Ovary (tissue), 3 donors: ENCODE measurements around the gene VPS11.

Source experiments
- EP300 ChIP-seq: sonication (generic); formaldehyde crosslinking; IDR thresholded peaks from one replicate; pipeline ENCODE4 v1.6.1; 2017; ENCODE audit warnings: antibody characterized with exemption
- POLR2A ChIP-seq: fragments of 450-650 bp; IDR thresholded peaks from one replicate; pipeline ENCODE4 v1.6.1; 2017; ENCODE audit warnings: antibody characterized with exemption, mild to moderate bottlenecking, moderate library complexity
- TF ChIP-seq, protein P1 (sequence below), 3 donors: fragments of 450-650 bp in 2 of 3; fragments of 200-600 bp in 1 of 3; IDR thresholded peaks; one replicate each; pipeline versions ENCODE4 v1.5.1 to v1.8.0; 2016 to 2022; ENCODE audit warnings: antibody characterized with exemption in 3 of 3, mild to moderate bottlenecking in 1 of 3
- donor health status: DM: no; HTN: no; CAD: no.

DNA sequence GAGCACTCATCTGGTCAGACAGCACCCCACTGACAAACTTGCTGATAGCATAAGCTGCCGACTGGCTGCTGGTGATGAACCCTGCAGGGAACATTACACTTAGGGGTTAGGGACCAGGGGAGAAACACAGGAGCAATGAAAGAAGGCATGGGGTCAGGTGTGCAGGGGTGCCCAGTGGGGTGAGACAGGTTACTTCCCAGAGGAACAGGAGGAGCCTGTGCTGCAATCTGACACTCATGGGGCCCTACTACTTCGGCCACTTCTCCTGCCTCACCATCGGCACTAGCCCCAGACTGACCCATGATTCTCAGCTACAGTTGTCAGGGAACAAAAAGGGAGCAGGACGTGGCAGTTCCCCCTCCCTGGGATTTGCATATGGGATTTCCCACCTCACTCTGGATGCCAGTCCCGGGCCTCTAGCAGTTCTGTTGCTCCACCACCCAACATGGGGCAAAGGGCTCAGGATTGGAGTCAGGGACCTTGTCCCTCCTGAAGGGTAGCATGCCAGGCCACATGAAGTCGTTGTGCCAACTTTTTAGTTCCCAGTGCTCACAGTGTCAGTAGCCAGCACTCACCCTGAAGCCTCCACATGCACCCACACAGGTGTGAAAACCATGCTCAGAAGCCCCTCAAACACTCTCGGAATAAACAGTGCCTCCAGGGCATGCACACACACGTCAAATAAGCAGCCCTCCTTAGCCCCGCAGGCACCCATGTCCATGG lies 39.1 kb upstream of the VPS11 start:
- TF ChIP-seq, protein P1, sequence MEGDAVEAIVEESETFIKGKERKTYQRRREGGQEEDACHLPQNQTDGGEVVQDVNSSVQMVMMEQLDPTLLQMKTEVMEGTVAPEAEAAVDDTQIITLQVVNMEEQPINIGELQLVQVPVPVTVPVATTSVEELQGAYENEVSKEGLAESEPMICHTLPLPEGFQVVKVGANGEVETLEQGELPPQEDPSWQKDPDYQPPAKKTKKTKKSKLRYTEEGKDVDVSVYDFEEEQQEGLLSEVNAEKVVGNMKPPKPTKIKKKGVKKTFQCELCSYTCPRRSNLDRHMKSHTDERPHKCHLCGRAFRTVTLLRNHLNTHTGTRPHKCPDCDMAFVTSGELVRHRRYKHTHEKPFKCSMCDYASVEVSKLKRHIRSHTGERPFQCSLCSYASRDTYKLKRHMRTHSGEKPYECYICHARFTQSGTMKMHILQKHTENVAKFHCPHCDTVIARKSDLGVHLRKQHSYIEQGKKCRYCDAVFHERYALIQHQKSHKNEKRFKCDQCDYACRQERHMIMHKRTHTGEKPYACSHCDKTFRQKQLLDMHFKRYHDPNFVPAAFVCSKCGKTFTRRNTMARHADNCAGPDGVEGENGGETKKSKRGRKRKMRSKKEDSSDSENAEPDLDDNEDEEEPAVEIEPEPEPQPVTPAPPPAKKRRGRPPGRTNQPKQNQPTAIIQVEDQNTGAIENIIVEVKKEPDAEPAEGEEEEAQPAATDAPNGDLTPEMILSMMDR (IDR thresholded peaks at IDR 0.05): no peak
- TF ChIP-seq POLR2A: no peak
- no peak for TF ChIP-seq EP300
